NCI-H2107 treated with DMSO at 0.1 percent for 48 hours (cell line): Measurements from ENCODE around the gene PHACTR1.
A peak's percentile ranks its signal among the peaks of the same experiment; 100 is the strongest.

ENCODE experiments used
- DNase-seq: peaks from one replicate; lab custom pipeline; 2025; ENCODE audit not compliant: unreplicated experiment; lab: John Stamatoyannopoulos, UW

PHACTR1 gene

GRCh38 chr6:12977806-12978205 lies 261.2 kb downstream of the PHACTR1 start:
- DNase-seq: no peak

DNA sequence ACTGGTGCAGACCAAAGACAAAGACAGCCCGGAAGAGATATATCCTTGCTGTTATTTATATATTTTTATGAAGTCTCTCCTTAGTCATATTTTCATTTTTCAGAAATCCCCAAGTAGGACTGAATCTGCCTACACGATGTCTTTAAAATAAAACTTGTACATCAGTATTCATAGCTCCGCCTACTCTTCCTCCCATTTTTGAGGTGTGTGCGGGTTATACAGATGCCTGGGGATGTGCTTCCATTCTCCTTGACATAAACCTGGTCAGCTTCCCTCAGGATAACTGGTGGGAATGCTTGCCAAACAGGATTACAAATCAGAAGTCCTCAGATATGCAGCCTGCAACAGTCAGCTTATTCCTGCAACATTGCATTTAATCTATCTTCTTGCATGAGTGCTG lies 264.2 kb downstream of the PHACTR1 start:
- DNase-seq: no peak

DNA sequence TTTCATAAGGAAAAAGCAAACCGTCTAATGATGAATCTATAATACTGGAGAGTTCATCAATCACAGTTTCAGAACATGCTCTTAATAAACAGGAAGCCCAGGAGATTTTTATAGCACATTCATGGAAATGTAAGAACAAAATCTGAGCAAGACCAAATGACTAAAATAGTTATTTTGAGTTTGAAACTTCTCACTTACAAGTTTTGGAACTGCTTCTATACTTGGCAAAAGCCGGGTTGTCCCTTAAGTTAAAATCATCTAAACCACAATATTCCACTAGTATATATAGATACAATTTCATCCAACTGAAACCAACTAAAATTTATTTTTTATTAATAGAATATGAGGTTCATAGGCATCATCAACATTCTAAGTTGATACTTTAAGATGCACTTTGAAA lies 268.2 kb downstream of the PHACTR1 start:
- no peak for DNase-seq

- DNase-seq: no peak
Observed at GRCh38 chr6:12987783-12988182, 271.2 kb downstream of the PHACTR1 start.

DNA sequence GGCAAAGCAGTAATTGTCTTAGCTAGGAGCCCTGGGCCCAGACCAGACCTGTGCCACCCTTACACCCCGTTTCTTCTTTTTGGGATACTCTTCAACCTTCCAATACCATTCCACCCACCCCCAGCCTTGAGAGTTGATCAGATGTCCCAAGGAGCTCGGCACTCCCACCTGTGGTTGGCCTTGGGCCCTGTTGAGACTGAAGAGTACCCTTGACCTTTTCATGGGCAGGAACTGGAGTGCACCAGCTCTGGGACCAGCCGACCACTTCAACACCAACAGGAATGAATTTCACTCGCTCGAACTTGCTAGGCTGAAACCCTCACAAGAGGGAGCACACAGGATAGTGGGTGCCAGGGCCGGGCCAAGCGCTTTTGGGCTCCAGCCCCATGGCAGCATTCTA lies 273.6 kb downstream of the PHACTR1 start:
- no peak for DNase-seq

DNA sequence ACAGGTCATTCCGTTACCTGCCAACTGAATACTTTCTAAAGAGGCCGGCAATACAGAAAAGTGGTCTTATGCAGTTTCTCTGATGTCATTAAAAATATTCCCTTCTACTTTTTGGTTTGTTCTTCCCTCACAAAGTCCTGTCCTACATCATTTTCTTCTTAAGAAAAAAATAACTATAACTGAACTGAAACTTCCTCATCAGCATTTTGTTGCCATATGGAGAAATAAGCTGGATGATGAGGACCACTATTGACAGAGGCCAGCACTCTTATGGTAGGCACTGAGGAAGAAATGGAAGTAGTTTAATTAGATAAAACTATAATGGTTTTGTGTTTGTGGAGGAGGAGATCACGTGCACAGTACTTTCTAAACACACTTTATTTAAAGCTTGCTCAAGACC lies 274.9 kb downstream of the PHACTR1 start:
- DNase-seq: no peak

DNA sequence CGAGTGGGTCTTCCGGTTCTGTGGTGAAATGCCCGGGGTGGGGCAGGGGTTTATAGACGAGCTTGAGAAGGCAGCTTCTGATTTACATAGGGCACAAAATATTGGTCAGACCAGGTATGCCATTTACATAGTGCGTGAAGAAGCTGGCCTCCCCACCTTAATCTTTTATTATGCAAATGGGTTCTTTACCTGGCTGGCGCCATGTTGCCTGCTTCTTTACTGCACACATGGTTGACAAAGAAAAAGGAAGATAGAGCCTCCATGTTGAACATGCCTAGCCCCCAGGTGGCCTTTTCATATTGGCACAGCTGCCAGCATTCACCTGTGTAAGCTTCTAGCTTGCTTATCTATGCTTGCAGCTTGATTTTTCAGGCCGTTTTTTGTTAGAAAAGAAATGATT lies 276.2 kb downstream of the PHACTR1 start:
- DNase-seq: no peak

DNA sequence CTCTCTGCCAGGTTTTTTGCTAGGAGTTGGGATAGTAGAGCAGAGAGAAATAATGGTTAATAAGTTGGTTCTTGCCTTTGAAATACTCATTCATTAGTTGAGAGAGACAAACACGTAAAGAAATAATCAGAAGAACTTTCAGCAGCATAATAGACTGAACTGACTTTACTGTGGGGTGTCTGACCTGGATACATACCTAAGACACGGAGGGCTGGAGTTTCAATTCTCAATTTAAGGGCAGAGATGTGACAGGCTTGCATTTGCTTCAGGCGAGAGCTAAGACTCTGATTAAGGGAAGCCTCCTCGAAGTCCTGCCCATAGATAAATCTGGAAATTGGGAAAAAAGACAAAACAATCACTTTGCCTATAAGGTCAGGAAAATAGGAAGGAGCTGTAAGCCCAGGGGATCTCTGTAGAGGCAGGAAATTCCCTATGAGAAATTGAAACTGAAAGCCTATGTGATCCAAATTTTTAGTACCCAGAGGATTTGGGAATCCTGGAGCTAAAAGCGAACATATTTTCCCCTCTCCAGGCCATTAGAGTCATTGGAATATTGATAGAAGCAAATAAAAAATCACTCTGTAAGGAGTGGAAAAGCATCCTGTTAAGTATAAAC lies 276.8 kb downstream of the PHACTR1 start:
- no peak for DNase-seq

- no peak for DNase-seq
Observed at GRCh38 chr6:12995419-12995818, 278.9 kb downstream of the PHACTR1 start.

DNA sequence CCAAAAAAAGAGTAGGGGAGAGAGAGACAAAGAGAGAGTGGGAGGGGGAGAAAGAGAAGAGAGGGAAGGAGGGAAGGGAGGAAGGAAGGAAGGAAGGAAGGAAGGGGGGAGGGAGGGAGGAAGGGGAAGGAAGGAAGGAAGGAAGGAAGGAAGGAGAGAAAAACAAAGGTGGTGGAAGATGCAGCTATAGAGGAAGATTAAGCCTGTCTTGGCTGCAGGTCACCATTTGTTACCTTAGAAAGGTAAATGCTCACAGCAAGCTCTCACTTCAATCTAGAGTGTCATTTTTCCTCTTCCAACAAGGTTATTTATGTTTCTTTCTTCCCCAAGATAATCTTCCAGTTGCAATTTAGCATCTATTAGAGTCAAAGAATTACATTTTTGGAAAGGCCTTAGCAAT lies 284.0 kb downstream of the PHACTR1 start:
- no peak for DNase-seq

DNA sequence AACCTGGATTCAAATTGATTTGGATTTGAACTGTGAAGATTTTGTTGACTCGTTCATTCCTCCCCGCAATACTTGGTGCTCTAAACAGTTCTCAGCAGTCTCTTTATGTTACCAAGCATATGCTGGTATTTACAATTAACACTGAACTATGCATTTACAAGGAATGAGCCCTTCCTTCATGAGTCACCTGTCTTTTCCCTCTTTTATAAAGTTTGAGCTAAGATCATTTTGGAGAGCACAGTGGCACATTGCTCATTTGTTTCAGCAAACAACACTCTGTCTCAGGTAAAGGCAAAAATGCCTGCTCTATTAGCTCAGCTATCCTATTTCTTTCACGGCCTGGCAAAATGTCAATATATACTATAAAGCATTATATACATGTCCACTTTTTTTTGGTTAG lies 285.4 kb downstream of the PHACTR1 start:
- no peak for DNase-seq

DNA sequence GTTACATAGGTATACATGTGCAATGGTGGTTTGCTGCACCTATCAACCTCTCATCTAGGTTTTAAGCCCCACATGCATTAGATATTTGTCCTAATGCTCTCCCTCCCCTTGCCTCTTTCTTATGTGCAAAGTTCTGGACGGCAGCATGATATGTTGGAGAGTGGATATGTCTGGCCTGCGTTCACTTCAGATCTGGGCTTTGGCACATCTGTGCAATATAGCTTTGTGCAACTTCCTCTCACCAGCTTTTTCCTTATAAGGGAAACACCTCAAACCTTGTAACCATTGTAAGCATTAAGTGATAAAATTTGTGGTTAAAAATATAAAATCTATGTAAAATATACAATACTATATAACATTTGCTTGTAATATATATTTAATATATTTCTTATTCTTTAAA lies 288.0 kb downstream of the PHACTR1 start:
- DNase-seq: no peak

DNA sequence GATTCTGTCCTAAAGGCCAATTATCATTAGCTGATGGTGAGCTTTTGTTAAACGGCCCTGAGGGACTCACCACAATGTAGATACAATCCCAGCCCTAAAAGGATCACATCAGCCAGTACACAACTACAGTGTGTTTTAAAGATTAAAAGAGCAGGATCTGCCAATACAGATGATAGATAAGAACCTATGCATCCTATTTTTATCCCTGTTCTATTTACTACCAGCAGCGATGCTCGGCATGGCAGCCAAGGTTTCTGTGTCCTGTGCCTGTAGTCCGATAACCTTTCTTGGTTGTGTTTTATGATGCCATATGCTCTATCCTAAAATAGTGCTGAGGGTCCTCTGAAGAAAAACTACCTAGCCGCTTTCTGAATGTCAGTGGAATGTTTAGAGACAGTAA lies 289.4 kb downstream of the PHACTR1 start:
- peak; percentile 75 for DNase-seq

- DNase-seq: no peak
Observed at GRCh38 chr6:13006578-13007300, 290.2 kb downstream of the PHACTR1 start.

DNA sequence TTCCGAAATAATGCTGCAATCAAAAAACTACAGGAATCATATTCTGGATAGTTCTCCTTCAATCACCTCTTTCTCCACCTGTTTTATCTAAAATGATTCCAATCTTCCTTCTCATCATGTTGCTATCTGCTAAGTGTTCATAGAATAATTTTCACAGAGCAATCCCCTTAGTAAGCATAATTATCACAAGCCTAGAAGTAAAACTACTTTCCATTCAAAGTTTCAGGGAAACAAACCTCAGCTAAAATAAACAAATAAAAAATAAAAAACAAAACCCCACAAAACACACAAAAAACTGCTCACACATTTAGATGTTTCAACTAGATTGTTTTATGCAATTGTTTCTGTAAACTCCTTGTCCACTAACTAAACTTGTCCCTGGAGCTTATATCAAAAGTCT lies 291.2 kb downstream of the PHACTR1 start:
- DNase-seq: no peak

DNA sequence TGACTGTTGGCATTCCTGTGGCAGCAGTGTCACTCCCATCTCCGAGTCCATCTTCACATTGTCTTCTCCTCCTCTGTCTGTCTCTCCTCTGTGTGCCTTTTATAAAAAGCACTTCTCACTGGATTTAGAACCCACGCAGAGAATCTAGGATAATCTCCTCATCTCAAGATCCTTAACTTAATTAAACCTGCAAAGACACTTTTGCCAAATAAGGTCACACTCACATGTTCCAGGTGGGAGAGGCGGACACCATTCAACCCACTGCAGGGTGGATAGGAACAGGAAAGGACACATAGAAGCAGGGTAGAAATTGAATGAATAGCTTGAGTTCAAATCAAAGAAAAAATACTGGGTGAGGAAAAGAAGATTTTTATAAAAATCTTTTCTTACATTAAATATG lies 292.5 kb downstream of the PHACTR1 start:
- DNase-seq: no peak

DNA sequence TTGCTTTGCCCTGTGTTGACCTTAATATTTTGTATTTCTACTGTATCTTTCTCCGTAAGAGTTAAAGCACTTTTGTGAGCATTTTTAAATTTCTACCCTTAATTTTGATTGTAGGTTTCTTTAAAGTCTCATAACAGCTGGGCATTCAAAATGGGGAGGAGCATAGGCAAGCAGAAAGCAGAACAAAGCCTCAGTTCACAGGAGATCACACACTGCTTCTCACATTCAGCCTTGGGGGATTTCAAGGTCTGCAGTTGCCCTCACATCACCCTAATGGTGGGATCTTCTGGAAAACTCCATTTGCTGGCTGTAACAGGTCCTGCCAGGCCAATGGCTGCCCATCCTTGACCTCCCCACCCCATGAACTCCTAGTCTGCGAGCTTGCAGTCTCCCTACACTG lies 292.9 kb downstream of the PHACTR1 start:
- no peak for DNase-seq

- no peak for DNase-seq
Observed at GRCh38 chr6:13011612-13012146, 295.1 kb downstream of the PHACTR1 start.

GRCh38 chr6:13012296-13012695 lies 295.7 kb downstream of the PHACTR1 start:
- DNase-seq: no peak

DNA sequence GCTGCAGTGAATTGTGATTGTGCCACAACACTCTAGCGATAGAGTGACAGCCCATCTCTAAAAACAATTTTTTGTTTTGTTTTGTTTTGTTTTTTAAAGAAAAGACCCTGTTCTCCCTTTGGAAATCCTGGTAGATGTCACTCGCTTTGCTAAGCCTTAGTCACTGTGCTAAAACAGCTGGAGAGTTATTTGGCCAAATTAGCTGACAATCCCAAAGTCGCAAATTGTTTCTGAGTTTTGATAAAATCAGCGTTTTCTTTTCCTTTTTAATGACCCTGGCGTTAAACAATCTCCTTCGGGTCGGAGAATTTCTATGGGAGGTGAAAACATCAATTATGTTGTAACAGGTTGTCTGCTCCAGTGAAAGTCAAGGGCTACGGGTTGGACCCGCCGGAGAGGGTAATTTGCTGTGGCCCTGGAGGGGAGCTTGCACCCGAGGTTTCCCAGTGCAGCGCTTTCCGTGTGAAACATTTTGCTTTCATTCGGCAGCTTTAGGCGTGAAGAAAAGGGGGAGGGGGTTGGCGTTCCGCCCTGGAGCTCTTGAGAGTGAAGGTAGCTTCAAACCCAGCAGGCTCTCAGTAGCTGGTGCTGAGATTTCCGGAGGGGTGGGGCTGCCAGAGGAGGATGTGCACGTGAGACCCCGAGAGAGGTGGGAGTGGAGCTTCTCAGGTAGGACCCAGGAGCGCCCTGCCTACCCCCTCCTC lies 296.6 kb downstream of the PHACTR1 start:
- DNase-seq: no peak

DNA sequence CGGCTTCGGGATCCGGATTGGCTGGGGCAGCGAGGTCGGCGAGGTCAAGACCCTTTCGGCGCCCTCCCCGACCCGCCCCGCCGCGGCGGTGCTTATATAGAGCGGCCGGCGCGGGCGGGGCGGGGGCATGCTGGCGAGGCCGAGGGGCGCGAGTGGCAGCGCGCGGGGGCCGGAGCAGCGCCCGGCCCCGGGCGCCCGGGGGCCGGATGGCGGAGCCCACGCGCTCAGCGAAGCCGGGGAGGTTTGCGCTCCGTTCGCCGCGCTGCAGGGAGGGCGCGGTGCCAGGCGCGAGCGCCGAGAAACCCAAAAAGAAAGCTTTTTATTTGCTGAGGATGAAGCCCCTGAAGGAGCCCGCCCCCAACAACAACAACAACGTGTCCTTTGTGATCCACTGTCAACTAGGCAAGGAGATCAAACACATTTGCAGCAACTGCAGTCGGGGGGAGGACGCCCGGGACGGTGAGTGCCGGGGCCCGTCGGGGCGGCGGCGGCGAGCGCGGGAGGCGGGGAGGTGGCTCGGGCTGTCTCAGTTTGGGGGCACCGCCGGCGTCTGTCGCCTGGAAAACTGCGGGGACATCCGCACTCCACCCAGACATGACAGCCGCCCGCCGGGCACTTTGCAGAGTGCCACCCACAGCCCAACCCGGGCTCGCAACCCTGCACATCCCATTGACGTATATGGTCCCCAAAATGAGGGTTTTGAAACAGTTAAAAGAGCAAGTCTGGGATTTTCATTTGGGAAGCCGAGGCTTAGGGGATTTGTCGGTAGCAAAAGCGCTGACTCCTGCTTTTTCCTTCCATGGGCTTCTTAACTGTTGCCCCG lies 297.3 kb downstream of the PHACTR1 start:
- no peak for DNase-seq
